Sigmoid colon (tissue), 3 donors: Measurements from ENCODE around the gene ASXL1.

Experiments used
- CTCF ChIP-seq, 4 experiments: fragments of 450-650 bp in 3 of 4; fragments of 200-600 bp in 1 of 4; IDR thresholded peaks; one replicate each; pipeline ENCODE4 v1.5.1; 2016 to 2019; ENCODE audit warnings: antibody characterized with exemption in 4 of 4, mild to moderate bottlenecking in 3 of 4, moderate library complexity in 2 of 4
- POLR2A ChIP-seq, 2 donors: fragments of 450-650 bp; IDR thresholded peaks; one replicate each; pipeline ENCODE4 v1.6.1; 2016; ENCODE audit warnings: antibody characterized with exemption in 2 of 2, mild to moderate bottlenecking in 2 of 2, moderate library complexity in 2 of 2

- TF ChIP-seq POLR2A (IDR thresholded peaks at IDR 0.05) (no peak), CTCF (IDR thresholded peaks at IDR 0.05) (no peak)
These were observed 41.5 kb upstream of the ASXL1 start for GRCh38 chr20:32316667-32317066.
